ENCODE data around the gene HLA-DQA1.
"Not testable (repeated sequence)": the region's sequence is repeated elsewhere in the genome, so short reads cannot be mapped to it uniquely, and the experiment has no call there.

HLA-DQA1 gene

DNA sequence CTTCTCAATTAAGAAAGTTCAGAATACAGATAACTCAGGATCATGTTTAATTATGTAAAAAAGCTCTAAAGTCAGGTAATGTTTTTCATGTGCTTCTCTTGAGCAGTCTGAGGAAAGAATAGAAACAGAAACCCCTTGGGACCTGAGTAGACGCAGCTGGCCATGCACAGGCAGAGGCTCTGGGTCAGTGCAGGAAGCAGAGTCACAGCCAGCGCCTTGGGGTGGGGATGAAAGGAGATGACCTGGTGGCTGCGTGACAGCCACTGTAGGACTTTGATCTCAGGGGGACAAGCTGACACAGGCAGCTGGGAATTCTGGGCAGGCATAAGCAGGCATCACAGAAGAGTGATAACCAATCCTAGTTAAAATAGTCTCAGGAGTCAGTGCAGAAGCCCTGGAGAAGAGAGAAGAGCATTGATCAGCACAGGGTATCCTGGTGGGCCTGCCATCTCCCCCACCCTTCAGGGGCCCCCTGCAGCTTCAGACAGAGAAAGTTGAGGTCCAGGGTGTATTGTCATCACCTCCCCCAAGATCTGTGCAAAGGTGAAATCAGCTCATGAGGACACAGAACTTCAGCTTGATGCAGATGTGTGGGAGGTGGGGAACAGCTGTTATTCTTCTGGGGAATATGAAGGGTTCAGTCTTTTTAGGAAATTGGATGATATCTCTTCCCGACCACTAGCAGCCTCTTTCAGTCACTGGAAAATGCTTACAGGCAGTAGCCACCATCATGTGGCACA lies 22.8 kb downstream of the HLA-DQA1 start:
- no peak for DNase-seq

DNA sequence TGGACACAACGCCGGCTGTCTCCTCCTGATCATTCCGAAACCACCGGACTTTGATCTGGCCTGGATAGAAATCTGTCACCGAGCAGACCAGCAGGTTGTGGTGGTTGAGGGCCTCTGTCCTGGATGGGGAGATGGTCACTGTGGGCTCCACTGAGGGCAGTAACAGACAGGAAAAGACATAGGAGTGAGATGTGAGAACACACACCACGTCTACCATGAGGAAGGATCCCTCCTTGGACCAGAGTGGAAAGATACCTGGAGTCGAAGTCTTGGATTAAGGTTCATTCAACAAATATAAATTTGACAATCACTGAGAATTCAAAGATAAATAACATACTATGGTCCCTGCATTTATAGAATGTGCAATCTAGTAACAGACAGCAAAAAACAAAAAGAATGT lies 24.9 kb downstream of the HLA-DQA1 start:
- no peak for DNase-seq

DNA sequence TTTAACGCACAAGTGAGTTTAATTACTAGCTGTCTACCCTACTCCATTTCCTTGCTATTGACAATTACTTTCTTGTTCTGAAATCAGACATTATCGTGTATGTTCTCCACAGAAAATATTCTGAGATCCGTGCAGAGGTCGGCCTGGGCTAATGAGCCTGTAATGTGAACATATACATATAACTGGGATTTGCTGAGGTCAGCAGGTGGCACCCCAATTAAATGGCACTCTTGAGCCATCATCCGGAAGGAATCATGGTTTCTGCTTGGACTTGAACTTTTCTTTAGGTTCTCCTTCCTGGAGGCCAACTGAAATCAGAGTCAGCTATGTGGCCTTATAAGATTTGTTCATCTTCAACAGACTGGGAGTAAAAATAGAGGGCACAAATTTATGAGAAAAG lies 25.6 kb downstream of the HLA-DQA1 start:
- no peak for DNase-seq

DNA sequence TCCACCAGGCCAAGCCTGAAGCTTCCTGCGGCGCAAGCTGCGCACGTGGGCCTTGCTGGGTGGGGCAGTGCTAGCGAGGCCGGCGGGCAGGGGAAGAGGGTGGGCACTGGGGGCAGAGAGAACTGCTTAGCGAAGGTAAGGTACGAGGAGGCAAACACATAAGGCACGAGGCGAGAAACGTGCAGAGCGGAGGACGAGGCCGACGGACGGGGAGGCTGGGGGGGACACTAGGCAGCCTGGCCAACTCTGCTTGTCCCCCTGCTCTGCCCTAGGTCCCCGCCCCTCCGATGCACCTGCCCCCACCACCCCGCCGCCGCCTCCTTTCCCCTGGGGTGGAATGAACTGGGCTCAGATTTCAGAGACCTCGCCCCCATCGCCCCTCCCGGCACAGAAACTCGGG lies 27.1 kb downstream of the HLA-DQA1 start:
- DNase-seq: no peak

DNA sequence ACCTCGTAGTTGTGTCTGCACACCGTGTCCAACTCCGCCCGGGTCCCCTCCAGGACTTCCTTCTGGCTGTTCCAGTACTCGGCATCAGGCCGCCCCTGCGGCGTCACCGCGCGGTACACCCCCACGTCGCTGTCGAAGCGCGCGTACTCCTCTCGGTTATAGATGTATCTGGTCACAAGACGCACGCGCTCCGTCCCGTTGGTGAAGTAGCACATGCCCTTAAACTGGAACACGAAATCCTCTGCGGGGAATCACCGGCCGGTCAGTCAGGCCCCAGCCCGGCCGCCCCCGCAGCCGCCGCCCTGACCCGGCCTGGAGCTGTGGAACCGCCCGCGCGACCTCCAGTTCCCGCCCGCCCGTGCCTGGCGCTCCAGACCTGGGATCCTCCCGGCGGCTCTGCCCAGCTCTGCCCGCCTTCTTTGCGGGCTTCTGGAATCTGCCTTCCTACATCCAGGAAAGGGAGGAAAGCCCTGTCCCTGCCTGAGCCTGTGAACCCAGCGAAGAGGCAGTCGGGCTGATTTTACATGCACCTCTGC lies 27.7 kb downstream of the HLA-DQA1 start:
- no peak for DNase-seq

DNA sequence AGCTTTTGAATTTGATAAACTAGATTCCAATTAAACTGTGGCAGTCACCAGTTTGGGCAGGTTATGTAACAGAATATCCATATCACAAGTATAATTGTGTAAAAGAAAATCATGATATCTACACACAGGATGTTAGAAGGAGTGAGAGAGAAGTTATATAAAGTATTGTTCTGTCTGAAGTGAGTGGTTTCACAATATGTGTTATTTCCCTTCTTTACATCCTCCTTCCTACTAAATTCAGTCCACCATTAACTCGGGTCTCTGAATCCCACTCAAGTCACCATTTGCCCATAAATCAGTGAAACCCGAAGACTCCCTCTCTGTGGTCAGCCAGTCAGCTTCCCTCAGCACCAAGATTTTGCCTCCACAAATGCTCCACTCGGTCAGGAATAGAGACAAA lies 28.5 kb downstream of the HLA-DQA1 start:
- DNase-seq: no peak

DNA sequence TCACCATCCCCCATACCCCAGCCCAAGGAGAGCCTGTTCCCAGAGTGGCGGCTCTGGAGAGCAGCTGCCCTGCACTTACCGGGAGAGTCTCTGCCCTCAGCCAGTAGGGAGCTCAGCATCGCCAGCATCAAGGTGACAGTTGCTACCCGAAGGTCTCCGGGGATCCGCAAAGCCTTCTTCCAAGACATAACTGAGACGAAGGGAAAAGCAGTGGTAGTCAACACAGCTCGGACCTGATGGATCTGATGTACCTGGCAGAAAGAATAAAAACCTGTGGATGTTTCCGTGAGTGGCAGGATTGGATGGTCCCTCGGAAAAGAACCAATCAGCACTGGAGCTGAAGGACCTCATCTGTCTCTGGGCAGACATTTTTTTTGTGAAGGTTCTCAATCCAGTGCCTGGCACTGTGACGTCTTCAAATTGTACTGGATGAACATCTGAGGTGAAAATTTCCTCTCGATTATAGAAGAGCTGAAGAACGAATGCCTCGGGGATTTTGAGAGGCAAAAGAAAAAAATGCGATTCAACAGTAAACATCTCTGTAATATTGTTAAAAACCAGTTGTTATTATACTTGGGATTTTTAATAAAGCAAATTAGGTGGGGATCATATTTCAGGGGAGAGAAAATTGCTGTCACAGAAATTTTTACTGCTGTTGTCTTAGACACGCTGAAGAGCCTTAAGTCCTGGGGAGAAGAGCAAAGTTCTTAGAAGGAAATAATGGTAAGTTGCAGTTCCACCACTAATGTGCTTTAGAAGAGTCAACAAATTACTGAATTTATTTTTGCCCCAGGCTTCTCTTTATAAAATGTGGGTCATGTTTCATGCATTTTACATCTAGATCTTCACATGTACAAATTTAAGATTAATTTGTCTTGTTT lies 29.5 kb downstream of the HLA-DQA1 start, which contains the start of gene HLA-DQB1:
Gene HLA-DQB1 (minus strand): TSS at position 238 of the 881 bp plus-strand sequence. CDS start 50 bp downstream, at position 188.
- DNase-seq: no peak

DNA sequence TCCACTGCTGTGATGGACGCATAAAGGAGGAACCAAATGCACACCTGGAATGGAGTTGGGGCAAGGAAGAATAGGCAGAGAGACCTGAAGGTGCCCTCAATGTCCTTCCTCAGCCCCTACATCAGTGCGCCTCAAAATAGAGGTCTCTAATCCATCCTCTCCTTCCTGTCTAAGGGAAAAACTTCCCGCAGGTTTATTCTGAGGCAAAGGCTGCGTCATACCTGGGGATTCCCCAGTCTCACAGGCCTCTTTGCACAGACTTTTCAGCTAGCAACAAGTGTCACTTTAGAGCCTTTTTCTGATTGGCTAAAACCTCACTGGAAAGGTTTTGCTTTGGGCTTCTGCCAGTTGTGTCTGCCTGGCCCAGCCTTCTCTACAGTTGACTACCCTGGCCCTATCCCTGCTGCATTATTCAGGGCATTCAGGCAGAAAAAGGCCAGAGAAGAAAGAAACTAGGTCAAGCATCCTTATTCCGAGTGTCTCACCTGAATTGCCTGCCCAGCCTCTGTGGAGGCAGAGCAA lies 31.1 kb downstream of the HLA-DQA1 start:
- no peak for DNase-seq

DNA sequence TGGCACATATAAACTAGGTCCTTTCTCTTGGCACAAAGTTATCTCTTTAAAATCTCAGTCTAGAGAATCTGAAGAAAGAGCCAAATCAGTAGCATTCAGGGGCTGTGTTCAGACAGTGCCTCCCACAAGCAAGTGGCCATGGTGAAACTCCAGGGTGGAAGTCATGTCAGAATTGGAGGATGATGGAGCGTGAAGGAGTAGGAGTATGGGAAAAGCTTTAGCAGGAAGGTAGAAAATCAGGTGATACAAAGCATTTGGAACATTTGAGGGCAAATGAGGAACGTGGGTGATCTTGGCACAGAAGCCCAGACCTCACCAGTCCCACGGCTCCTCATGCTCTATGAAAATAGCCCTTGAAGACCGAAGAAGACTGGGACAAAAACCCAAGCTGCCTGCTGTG lies 32.0 kb downstream of the HLA-DQA1 start:
- DNase-seq: no peak

DNA sequence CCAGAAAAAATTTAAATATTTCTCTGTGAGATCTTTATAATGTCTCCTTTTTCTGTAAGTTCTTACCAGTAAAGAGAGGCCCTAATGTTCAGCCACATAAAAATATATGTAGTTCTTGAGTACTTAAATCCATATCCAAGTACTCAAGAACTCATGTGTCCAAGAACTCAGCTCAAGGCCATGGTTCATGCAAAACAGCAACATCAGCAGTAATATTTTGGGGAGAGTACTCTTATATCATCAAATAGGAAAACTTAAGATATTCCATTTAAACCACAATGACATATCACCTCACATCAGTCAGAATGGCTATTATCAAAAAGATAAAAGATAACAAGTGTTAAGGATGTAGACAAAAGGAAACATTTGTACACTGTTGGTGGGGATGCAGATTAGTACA lies 32.7 kb downstream of the HLA-DQA1 start:
- DNase-seq: no peak

DNA sequence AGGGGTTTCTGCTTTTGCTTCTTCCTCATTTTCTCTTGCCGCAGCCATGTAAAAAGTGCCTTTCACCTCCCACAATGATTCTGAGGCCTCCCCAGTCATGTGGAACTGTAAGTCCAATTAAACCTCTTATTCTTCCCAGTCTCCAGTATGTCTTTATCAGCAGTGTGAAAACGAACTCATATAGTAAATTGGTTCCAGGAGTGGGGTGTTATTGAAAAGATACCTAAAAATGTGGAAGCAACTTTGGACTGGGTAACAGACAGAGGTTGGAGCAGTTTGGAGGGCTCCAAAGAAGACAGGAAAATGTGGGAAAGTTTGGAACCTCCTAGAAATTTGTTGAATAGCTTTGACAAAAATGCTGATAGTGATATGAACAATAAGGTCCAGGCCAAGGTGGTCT lies 34.7 kb downstream of the HLA-DQA1 start:
- DNase-seq: not testable (repeated sequence)

DNA sequence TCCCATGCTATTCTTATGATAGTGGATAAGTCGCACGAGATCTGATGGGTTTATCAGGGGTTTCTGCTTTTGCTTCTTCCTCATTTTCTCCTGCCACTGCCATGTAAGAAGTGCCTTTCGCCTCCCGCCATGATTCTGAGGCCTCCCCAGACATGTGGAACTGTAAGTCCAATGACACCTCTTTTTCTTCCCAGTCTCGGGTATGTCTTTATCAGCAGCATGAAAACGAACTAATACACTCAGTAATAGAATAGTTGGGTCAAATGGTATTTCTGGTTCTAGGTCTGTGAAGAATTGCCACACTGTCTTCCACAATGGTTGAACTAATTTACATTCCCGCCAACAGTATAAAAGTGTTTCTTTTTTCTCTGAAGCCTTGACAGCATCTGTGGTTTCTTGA lies 36.9 kb downstream of the HLA-DQA1 start:
- DNase-seq: not testable (repeated sequence)

DNA sequence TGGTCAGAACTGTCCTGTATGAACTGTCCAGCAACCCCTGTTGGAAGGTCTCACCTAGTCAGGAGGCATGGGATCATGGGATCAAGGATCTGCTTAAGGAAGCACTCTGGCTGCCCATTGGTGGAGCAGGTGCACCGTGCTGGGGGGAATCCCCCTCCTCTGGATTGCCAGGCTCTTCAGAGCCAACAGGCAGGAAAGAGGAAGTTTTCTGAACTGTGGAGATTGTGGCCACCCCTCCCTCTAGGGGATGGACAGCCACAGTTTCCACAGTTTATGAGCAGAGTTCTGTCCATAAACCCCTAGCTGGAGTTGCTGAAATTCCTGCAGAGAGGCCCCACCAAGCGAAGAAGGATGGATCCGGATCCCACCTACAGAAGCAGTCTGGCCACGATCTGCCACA lies 42.3 kb downstream of the HLA-DQA1 start:
- no peak for DNase-seq

DNA sequence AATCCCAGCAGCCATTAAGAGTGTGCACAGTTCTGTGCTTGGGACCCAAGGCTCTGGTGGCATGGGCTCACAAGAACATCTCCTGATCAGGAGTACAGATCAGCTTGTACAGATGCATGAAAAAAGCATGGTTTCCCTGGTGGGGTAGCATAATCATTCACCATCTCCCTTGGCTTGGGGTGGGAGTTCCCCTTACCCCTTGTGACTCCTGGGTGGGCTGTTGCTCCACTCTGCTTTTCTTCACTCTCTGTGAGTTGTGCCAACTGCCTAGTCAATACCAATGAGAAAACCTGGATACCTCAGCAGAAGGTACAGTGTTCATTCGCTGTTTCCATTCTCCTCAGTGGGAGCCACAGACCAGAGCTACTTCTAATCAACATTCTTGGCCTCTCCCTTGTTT lies 42.8 kb downstream of the HLA-DQA1 start:
- DNase-seq: no peak

DNA sequence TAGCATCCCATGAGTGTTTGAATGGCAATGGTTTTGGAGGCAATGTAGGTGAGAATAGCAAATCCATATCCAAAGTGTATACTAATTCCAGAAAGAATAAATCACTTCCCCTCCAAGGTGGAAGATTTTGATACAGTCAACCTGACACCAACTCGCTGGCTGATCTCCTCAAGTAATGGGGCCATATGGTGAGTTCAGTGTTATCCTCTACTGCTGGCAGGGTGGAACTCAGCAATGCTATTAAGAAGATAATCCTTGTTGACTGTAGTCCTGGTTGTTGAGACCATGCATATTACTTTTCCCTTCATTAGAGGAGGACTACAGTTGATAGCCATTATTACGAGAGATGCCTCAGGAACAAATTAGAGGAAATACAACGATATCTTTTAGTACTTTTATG lies 47.0 kb downstream of the HLA-DQA1 start:
- DNase-seq: no peak

DNA sequence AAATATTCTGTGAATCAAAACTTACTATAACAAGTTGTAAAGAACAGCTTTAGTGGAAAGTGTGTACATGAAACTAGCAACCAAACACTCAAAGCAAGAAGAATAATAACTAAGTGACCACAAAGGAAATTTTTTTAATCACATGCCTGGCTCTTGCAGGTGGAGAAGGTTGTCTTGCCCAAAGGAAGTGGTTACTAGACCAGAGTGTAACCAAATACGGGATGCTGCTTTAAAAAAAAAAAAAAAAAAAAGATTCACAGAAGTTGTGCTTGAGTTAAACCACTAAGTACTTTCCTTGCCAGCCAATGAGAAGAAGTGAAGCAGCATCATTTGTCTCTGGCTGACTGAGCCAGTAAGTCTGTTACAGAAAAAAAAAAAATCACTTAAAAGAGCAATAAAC lies 48.4 kb downstream of the HLA-DQA1 start:
- DNase-seq: no peak

DNA sequence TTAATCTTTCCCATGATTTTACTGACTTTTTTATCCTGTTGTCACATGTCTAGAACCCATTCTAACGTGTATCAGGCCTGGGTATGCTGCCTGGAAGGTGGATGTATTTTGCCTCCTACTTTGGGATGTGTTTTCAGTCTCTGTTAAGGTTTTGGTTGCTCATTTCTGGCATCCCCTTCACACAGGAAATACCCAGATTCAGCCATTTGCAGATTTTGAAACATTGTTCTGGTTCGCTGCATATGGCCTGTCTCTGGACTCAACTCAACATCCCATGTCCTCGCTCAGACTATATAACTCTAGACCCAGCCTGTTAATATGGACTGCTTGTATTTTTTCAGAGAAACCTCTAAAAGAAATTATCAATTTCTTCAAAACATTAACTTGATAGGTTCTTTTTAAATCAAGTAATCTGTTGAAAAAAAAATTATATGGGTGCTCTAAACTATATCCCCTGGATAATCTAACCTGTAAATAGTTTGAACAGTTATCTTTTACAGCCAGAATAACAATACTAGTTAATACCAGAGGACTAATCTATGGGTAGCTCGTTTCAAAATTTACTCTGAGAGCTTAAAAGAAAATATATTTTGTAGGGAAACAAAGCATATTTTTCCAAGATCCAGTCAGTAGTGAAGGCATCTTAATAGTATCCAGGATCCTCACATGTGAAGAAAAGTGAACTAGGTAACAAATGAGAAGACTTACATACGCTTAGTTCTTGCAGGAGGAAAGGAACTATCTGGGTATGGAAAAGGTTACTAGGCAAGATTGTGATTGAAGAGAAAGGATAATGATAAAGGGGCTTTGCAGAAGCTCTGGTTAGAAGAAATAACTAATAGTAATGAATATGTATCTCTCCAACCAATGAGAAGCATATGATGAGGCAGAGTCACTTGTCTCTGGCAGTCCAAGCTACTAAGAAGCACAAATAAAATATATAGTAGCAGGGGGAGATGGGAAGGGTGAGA lies 52.6 kb downstream of the HLA-DQA1 start:
- no peak for DNase-seq

DNA sequence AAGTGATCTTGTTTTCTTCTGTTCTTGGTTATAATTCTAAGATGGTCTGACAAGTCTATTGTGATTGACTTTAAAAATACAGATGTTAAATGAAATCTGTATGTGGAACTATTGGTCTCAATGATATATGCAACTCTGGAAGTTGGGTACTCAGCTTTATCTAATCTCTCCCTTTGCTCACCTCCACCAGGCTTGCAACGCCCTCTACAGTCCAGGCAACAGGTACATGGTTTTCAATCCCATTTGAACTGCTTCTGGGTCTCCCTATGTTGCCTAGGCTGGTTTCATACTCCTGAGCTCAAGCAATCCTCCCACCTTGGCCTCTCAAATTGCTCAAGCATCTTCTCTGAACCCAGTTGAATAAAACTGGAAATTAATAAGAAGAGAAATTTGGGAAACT lies 54.8 kb downstream of the HLA-DQA1 start:
- no peak for DNase-seq
